H9 (cell line): ENCODE measurements around the gene ZDHHC1. TPM values are rescaled to one million over a fixed set of nuclear protein-coding genes. Genes with fewer than 3 reads are reported as not detected.

Source experiments
- DNase-seq: peaks from one replicate; pipeline ENCODE4 v3.0.0-alpha.2; 2017
- H2AFZ ChIP-seq: one replicate; pipeline ENCODE4 v1.6.1; 2013; ENCODE audit warnings: mild to moderate bottlenecking, low read length, control low read depth, moderate library complexity
- H2AK5ac ChIP-seq: 2 replicates; pipeline ENCODE4 v1.6.1; 2013; ENCODE audit warnings: low read length, control low read depth, mixed read lengths; ENCODE audit not compliant: insufficient read length
- H2BK120ac ChIP-seq: one replicate; pipeline ENCODE4 v1.6.1; 2013; ENCODE audit warnings: low read depth, mild to moderate bottlenecking, low read length, control low read depth, inconsistent platforms; ENCODE audit not compliant: poor library complexity, severe bottlenecking
- H2BK12ac ChIP-seq: 2 replicates; pipeline ENCODE4 v1.6.1; 2013; ENCODE audit warnings: low read length, control low read depth, mixed read lengths, low read depth; ENCODE audit not compliant: insufficient read length
- H2BK15ac ChIP-seq: 2 replicates; pipeline ENCODE4 v1.6.1; 2013; ENCODE audit warnings: low read depth, low read length, control low read depth
- H2BK20ac ChIP-seq: one replicate; pipeline ENCODE4 v1.6.1; 2013; ENCODE audit warnings: low read depth, mild to moderate bottlenecking, low read length, control low read depth, inconsistent platforms; ENCODE audit not compliant: poor library complexity, severe bottlenecking
- H2BK5ac ChIP-seq: 2 replicates; pipeline ENCODE4 v1.6.1; 2013; ENCODE audit warnings: low read length, control low read depth, mixed read lengths; ENCODE audit not compliant: insufficient read length
- H3K14ac ChIP-seq: 2 replicates; pipeline ENCODE4 v1.6.1; 2013; ENCODE audit warnings: low read length, control low read depth; ENCODE audit not compliant: insufficient read depth
- H3K18ac ChIP-seq: 2 replicates; pipeline ENCODE4 v1.6.1; 2013; ENCODE audit warnings: low read depth, mild to moderate bottlenecking, mixed read lengths, low read length, control low read depth; ENCODE audit not compliant: insufficient read length
- H3K23ac ChIP-seq: 2 replicates; pipeline ENCODE4 v1.6.1; 2013; ENCODE audit warnings: low read length, control low read depth, mixed read lengths, low read depth; ENCODE audit not compliant: insufficient read length
- H3K23me2 ChIP-seq: 2 replicates; pipeline ENCODE4 v1.6.1; 2013; ENCODE audit warnings: low read depth, mild to moderate bottlenecking, mixed read lengths, low read length, control low read depth; ENCODE audit not compliant: insufficient read length, poor library complexity, severe bottlenecking
- H3K27ac ChIP-seq: 2 replicates; pipeline ENCODE4 v1.5.1; 2013; ENCODE audit warnings: low read length, control low read depth, mixed read lengths, low read depth; ENCODE audit not compliant: insufficient read length
- H3K27me3 ChIP-seq: 2 replicates; pipeline ENCODE4 v1.6.1; 2013; ENCODE audit warnings: low read length, control low read depth, inconsistent platforms; ENCODE audit not compliant: insufficient read depth
- H3K4ac ChIP-seq: 2 replicates; pipeline ENCODE4 v1.6.1; 2013; ENCODE audit warnings: low read depth, mild to moderate bottlenecking, control low read depth, inconsistent platforms, low read length, moderate library complexity
- H3K4me1 ChIP-seq: 2 replicates; pipeline ENCODE4 v1.6.1; 2013; ENCODE audit warnings: low read length, control low read depth, inconsistent platforms; ENCODE audit not compliant: insufficient read depth
- H3K4me2 ChIP-seq: 2 replicates; pipeline ENCODE4 v1.6.1; 2013; ENCODE audit warnings: low read length, control low read depth, mixed read lengths; ENCODE audit not compliant: insufficient read length, insufficient read depth
- H3K56ac ChIP-seq: 2 replicates; pipeline ENCODE4 v1.6.1; 2013; ENCODE audit warnings: low read depth, mild to moderate bottlenecking, mixed read lengths, low read length, control low read depth; ENCODE audit not compliant: insufficient read length
- H3K79me1 ChIP-seq: 2 replicates; pipeline ENCODE4 v1.6.1; 2013; ENCODE audit warnings: low read depth, mild to moderate bottlenecking, moderate library complexity, low read length, control low read depth, inconsistent platforms; ENCODE audit not compliant: insufficient read depth, poor library complexity, severe bottlenecking
- H3K79me2 ChIP-seq: 2 replicates; pipeline ENCODE4 v1.6.1; 2013; ENCODE audit warnings: low read length, control low read depth, inconsistent platforms; ENCODE audit not compliant: insufficient read depth
- H3K9ac ChIP-seq: 2 replicates; pipeline ENCODE4 v1.6.1; 2013; ENCODE audit warnings: low read length, control low read depth, mixed read lengths; ENCODE audit not compliant: insufficient read length; ENCODE audit errors: extremely low read depth
- H3K9me3 ChIP-seq: one replicate; pipeline ENCODE4 v1.6.1; 2013; ENCODE audit warnings: low read depth, low read length, inconsistent platforms; ENCODE audit not compliant: control insufficient read depth
- H3T11ph ChIP-seq: one replicate; pipeline ENCODE4 v1.6.1; 2013; ENCODE audit warnings: mild to moderate bottlenecking, low read length, control low read depth, inconsistent platforms
- H4K20me1 ChIP-seq: one replicate; pipeline ENCODE4 v1.6.1; 2013; ENCODE audit not compliant: control insufficient read depth, insufficient read length, insufficient read depth
- H4K5ac ChIP-seq: 2 replicates; pipeline ENCODE4 v1.6.1; 2013; ENCODE audit warnings: low read depth, mild to moderate bottlenecking, mixed read lengths, low read length, control low read depth; ENCODE audit not compliant: insufficient read length
- H4K8ac ChIP-seq: replicated peaks from 2 replicates; pipeline ENCODE4 v1.6.1; 2013; ENCODE audit warnings: low read length, control low read depth, mixed read lengths, low read depth; ENCODE audit not compliant: insufficient read length
- H4K91ac ChIP-seq: 2 replicates; pipeline ENCODE4 v1.6.1; 2013; ENCODE audit warnings: low read depth, mild to moderate bottlenecking, moderate library complexity, mixed read lengths, low read length, control low read depth; ENCODE audit not compliant: insufficient read length
- H3K27ac Mint-ChIP-seq, 3 experiments: 2 replicates in 2 of 3; 3 replicates in 1 of 3; pipeline ENCODE4 v1.8.0; 2020 to 2021; ENCODE audit warnings: mixed read lengths in 3 of 3, mild to moderate bottlenecking in 1 of 3, moderate library complexity in 1 of 3
- H3K27me3 Mint-ChIP-seq: 2 replicates; pipeline ENCODE4 v1.8.0; 2021; ENCODE audit warnings: low read depth, mild to moderate bottlenecking, moderate library complexity, mixed read lengths
- H3K36me3 Mint-ChIP-seq, 3 experiments: 2 replicates in 2 of 3; 3 replicates in 1 of 3; pipeline ENCODE4 v1.8.0; 2020 to 2021; ENCODE audit warnings: low read depth in 3 of 3, mixed read lengths in 3 of 3; ENCODE audit not compliant: insufficient read depth in 1 of 3
- H3K4me1 Mint-ChIP-seq, 2 experiments: 2 replicates each; pipeline ENCODE4 v1.8.0; 2020; ENCODE audit warnings: mixed read lengths in 2 of 2
- H3K4me3 Mint-ChIP-seq, 2 experiments: 2 replicates in 1 of 2; 3 replicates in 1 of 2; pipeline ENCODE4 v1.8.0; 2020 to 2021; ENCODE audit warnings: mild to moderate bottlenecking in 2 of 2, mixed read lengths in 2 of 2, moderate library complexity in 1 of 2
- H3K9me3 Mint-ChIP-seq, 2 experiments: 2 replicates in 1 of 2; 3 replicates in 1 of 2; pipeline ENCODE4 v1.8.0; 2020; ENCODE audit warnings: mild to moderate bottlenecking in 2 of 2, mixed read lengths in 2 of 2, moderate library complexity in 1 of 2
- CTCF ChIP-seq: fragments of 200-600 bp; sonication (generic); conservative IDR thresholded peaks from 3 replicates; pipeline ENCODE4 v1.8.0; 2021; ENCODE audit warnings: antibody characterized with exemption, mild to moderate bottlenecking
- whole genome bisulfite sequencing: extraction: QIAGEN DNeasy Blood & Tissue Kit; methylation state at CpG from one replicate; pipeline ENCODE4 v1.1.7; 2013; ENCODE audit warnings: missing lambda C conversion rate, low lambda C conversion rate, mixed read lengths; ENCODE audit not compliant: insufficient read length; ENCODE audit errors: extremely low coverage; 5-methylcytosine and 5-hydroxymethylcytosine counted together
- total RNA-seq: library from RNA; stranded (reverse); gene quantifications from 2 replicates; pipeline ENCODE4 v1.2.1, GENCODE V29; 2021

The ZDHHC1 gene
- total RNA-seq, 1 experiment from 2014 or later: 3.7 TPM

- H3K27ac Mint-ChIP-seq: no peak overlapping the region
- Histone ChIP-seq H2AK5ac (no peak overlapping the region), H3K79me2 (no peaks in the 10 kb centered on the region), H3K27me3 (no peaks in the 10 kb centered on the region), H3K9ac (no peak overlapping the region), H3K79me1 (no peaks in the 10 kb centered on the region), H4K20me1 (no peaks in the 10 kb centered on the region), H3K23me2 (no peaks in the 10 kb centered on the region), H3K56ac (no peak overlapping the region), H4K5ac (no peak overlapping the region), H3K23ac (no peak overlapping the region), H3K9me3 (no peaks in the 10 kb centered on the region), H3K18ac (no peak overlapping the region), H2AFZ (no peak overlapping the region), H2BK20ac (no peak overlapping the region), H3K27ac (no peak overlapping the region), H2BK12ac (no peak overlapping the region), H3K4me2 (no peak overlapping the region), H3K14ac (no peak overlapping the region), H2BK15ac (no peak overlapping the region), H3K4ac (no peak overlapping the region), H2BK5ac (no peak overlapping the region), H2BK120ac (no peak overlapping the region), H4K91ac (no peak overlapping the region), H3T11ph (no peak overlapping the region), H4K8ac (no peak overlapping the region), H3K4me1 (peaks cover 8% of the 10 kb centered on the region; the same call in 1 of the 2 replicates)
- peaks cover 42 to 44% of the 10 kb centered on the region in 2 experiments for H3K4me1 Mint-ChIP-seq
- no peak for TF ChIP-seq CTCF
- peaks cover 15% of the 10 kb centered on the region for H3K27me3 Mint-ChIP-seq
- H3K36me3 Mint-ChIP-seq: peaks cover 0 to 2% (median 0%) of the 10 kb centered on the region in 3 experiments; a peak in 1 of 7 replicates
- no peak for DNase-seq
- no CpG with 5 or more reads among the region's 7 CpGs for WGBS
- no peaks in the 10 kb centered on the region for H3K9me3 Mint-ChIP-seq
- H3K4me3 Mint-ChIP-seq: no peak overlapping the region
Observed at GRCh38 chr16:67407176-67407787, 9.0 kb downstream of the ZDHHC1 start.
